ENCODE results near the gene HS3ST4. TPM values are rescaled to one million over a fixed set of nuclear protein-coding genes. Genes with fewer than 3 reads are reported as not detected.

Gene HS3ST4
- total RNA-seq, 1 donor from 2014 or later: 3.6 TPM

- Mint-ChIP-seq H3K4me3 (no peak overlapping the region), H3K27ac (no peak overlapping the region), H3K4me1 (ENCODE audit: unreplicated experiment) (no peaks in the 10 kb centered on the region), H3K9me3 (no peaks in the 10 kb centered on the region), H3K27me3 (no peaks in the 10 kb centered on the region), H3K36me3 (no peaks in the 10 kb centered on the region)
- no peak for DNase-seq (ENCODE audit: extremely low spot score, unreplicated experiment)
- no peak for TF ChIP-seq CTCF (conservative IDR thresholded peaks at IDR 0.05)
Measured at GRCh38 chr16:25841761-25842160, 150.0 kb downstream of the HS3ST4 start.

- no peak overlapping the region for H3K27ac Mint-ChIP-seq
Measured at GRCh38 chr16:25845901-25846300, 154.1 kb downstream of the HS3ST4 start.

GRCh38 chr16:25854141-25854540 lies 162.4 kb downstream of the HS3ST4 start:
- no peak for TF ChIP-seq CTCF (conservative IDR thresholded peaks at IDR 0.05)

More at GRCh38 chr16:25845901-25846300, 154.1 kb downstream of the HS3ST4 start:
- H3K27me3 Mint-ChIP-seq: no peaks in the 10 kb centered on the region
- no peak for DNase-seq (ENCODE audit: extremely low spot score, unreplicated experiment)
- no peak for TF ChIP-seq CTCF (conservative IDR thresholded peaks at IDR 0.05)
- H3K4me3 Mint-ChIP-seq: no peak overlapping the region
- H3K36me3 Mint-ChIP-seq: no peaks in the 10 kb centered on the region
- H3K4me1 Mint-ChIP-seq (ENCODE audit: unreplicated experiment): no peaks in the 10 kb centered on the region
- H3K9me3 Mint-ChIP-seq: no peaks in the 10 kb centered on the region

GRCh38 chr16:25855063-25855462 lies 163.3 kb downstream of the HS3ST4 start:
- H3K9me3 Mint-ChIP-seq: peaks cover 5% of the 10 kb centered on the region
- H3K27me3 Mint-ChIP-seq: peaks cover 3% of the 10 kb centered on the region
- no peaks in the 10 kb centered on the region for H3K36me3 Mint-ChIP-seq
- no peak overlapping the region for H3K4me3 Mint-ChIP-seq
- TF ChIP-seq CTCF (conservative IDR thresholded peaks at IDR 0.05): no peak
- H3K27ac Mint-ChIP-seq: no peak overlapping the region
- no peak for DNase-seq (ENCODE audit: extremely low spot score, unreplicated experiment)
- H3K4me1 Mint-ChIP-seq (ENCODE audit: unreplicated experiment): no peaks in the 10 kb centered on the region

More at GRCh38 chr16:25854141-25854540, 162.4 kb downstream of the HS3ST4 start:
- Mint-ChIP-seq H3K4me1 (ENCODE audit: unreplicated experiment) (no peaks in the 10 kb centered on the region), H3K36me3 (no peaks in the 10 kb centered on the region), H3K9me3 (no peaks in the 10 kb centered on the region), H3K27me3 (peaks cover 3% of the 10 kb centered on the region), H3K27ac (no peak overlapping the region), H3K4me3 (no peak overlapping the region)
- DNase-seq (ENCODE audit: extremely low spot score, unreplicated experiment): no peak

GRCh38 chr16:25855818-25856217 lies 164.1 kb downstream of the HS3ST4 start:
- H3K27me3 Mint-ChIP-seq: peaks cover 3% of the 10 kb centered on the region
- DNase-seq (ENCODE audit: extremely low spot score, unreplicated experiment): no peak
- peaks cover 5% of the 10 kb centered on the region for H3K9me3 Mint-ChIP-seq
- H3K4me1 Mint-ChIP-seq (ENCODE audit: unreplicated experiment): no peaks in the 10 kb centered on the region
- no peak overlapping the region for H3K27ac Mint-ChIP-seq
- no peak for TF ChIP-seq CTCF (conservative IDR thresholded peaks at IDR 0.05)
- no peaks in the 10 kb centered on the region for H3K36me3 Mint-ChIP-seq
- no peak overlapping the region for H3K4me3 Mint-ChIP-seq

- DNase-seq (ENCODE audit: extremely low spot score, unreplicated experiment): no peak
- no peaks in the 10 kb centered on the region for H3K4me1 Mint-ChIP-seq (ENCODE audit: unreplicated experiment)
- peaks cover 5% of the 10 kb centered on the region for H3K9me3 Mint-ChIP-seq
- no peak for TF ChIP-seq CTCF (conservative IDR thresholded peaks at IDR 0.05)
- no peak overlapping the region for H3K27ac Mint-ChIP-seq
- H3K27me3 Mint-ChIP-seq: peaks cover 3% of the 10 kb centered on the region
- H3K4me3 Mint-ChIP-seq: no peak overlapping the region
- H3K36me3 Mint-ChIP-seq: no peaks in the 10 kb centered on the region
Measured at GRCh38 chr16:25859645-25860044, 167.9 kb downstream of the HS3ST4 start.

Measured in type B pancreatic cell (in vitro differentiated cells).